Smooth muscle cell (in vitro differentiated cells): Measurements from ENCODE around the gene KCNF1. TPM values are rescaled to one million over a fixed set of nuclear protein-coding genes. Genes with fewer than 3 reads are reported as not detected.

Experiments
- DNase-seq: peaks from one replicate; lab custom pipeline; 2025; ENCODE audit not compliant: unreplicated experiment; lab: John Stamatoyannopoulos, UW
- H2AFZ ChIP-seq: fragments of 200-600 bp; sonication (generic); 2 replicates; pipeline ENCODE4 v1.6.0; 2016; ENCODE audit warnings: antibody characterized with exemption, low read depth, mild to moderate bottlenecking
- H3F3A ChIP-seq: fragments of 200-600 bp; sonication (generic); 2 replicates; pipeline ENCODE4 v1.6.0; 2017; ENCODE audit warnings: antibody characterized with exemption, low read depth
- H3K27ac ChIP-seq: fragments of 200-600 bp; sonication (generic); 2 replicates; pipeline ENCODE4 v1.5.1; 2016; ENCODE audit warnings: low read depth, mild to moderate bottlenecking
- H3K27me3 ChIP-seq: fragments of 200-600 bp; sonication (generic); 2 replicates; pipeline ENCODE4 v1.6.1; 2016; ENCODE audit warnings: low read depth, mild to moderate bottlenecking
- H3K36me3 ChIP-seq: fragments of 200-600 bp; sonication (generic); 2 replicates; pipeline ENCODE4 v1.5.1; 2016; ENCODE audit warnings: low read depth
- H3K4me1 ChIP-seq: fragments of 200-600 bp; sonication (generic); 2 replicates; pipeline ENCODE4 v1.5.1; 2016; ENCODE audit warnings: low read depth
- H3K4me2 ChIP-seq: fragments of 200-600 bp; sonication (generic); 2 replicates; pipeline ENCODE4 v1.6.0; 2016; ENCODE audit warnings: mild to moderate bottlenecking
- H3K4me3 ChIP-seq: fragments of 200-600 bp; sonication (generic); 2 replicates; pipeline ENCODE4 v1.5.1; 2016; ENCODE audit warnings: mild to moderate bottlenecking
- H3K79me2 ChIP-seq: fragments of 200-600 bp; sonication (generic); 2 replicates; pipeline ENCODE4 v1.6.0; 2016; ENCODE audit warnings: low read depth, mild to moderate bottlenecking
- H3K9ac ChIP-seq: fragments of 200-600 bp; sonication (generic); 2 replicates; pipeline ENCODE4 v1.6.0; 2016; ENCODE audit warnings: low read depth
- H3K9me3 ChIP-seq: fragments of 200-600 bp; sonication (generic); replicated peaks from 2 replicates; pipeline ENCODE4 v1.5.1; 2016; ENCODE audit warnings: low read depth
- H4K20me1 ChIP-seq: fragments of 200-600 bp; sonication (generic); 2 replicates; pipeline ENCODE4 v1.6.0; 2016; ENCODE audit warnings: low read depth
- CTCF ChIP-seq: fragments of 200-600 bp; sonication (generic); IDR thresholded peaks from 2 replicates; pipeline ENCODE4 v1.5.1; 2017; ENCODE audit warnings: borderline replicate concordance, mild to moderate bottlenecking, antibody characterized with exemption; ENCODE audit not compliant: insufficient read depth, poor library complexity, severe bottlenecking
- WGBS: methylation state at CpG from one replicate; pipeline ENCODE4 v1.1.7; 2016; ENCODE audit warnings: low lambda C conversion rate; 5-methylcytosine and 5-hydroxymethylcytosine counted together
- polyA plus RNA-seq: library from polyadenylated mRNA; unstranded; fragments of >200 nt; fragmentation: Nextera tagmentation; extraction: Ambion mirVana; gene quantifications from 2 replicates; pipeline ENCODE4 v1.2.1, GENCODE V29; 2016
- total RNA-seq: library from RNA; depleted of rRNA; stranded (reverse); fragments of >200 nt; gene quantifications from 2 replicates; pipeline ENCODE4 v1.2.3, GENCODE V29; 2014

The KCNF1 gene
- total and polyA plus RNA-seq, 2 experiments from 2014 or later = 0.55 TPM; not detected in 1

- no peak overlapping the region for H3K4me2 ChIP-seq
- H2AFZ ChIP-seq = no peak overlapping the region
- no peak overlapping the region for H3K4me3 ChIP-seq
- H3K9ac ChIP-seq = no peak overlapping the region
- no peak overlapping the region for H3K27ac ChIP-seq
- H3K4me1 ChIP-seq = no peaks in the 10 kb centered on the region
- no peaks in the 10 kb centered on the region for H3K36me3 ChIP-seq
- H4K20me1 ChIP-seq = no peaks in the 10 kb centered on the region
- no peak for TF ChIP-seq CTCF
- H3K27me3 ChIP-seq = peaks cover 4% of the 10 kb centered on the region
- 92% methylated on average over 20 of the region's 20 CpGs for WGBS
- H3F3A ChIP-seq = no peaks in the 10 kb centered on the region
- no peak for DNase-seq
- no peaks in the 10 kb centered on the region for H3K79me2 ChIP-seq
- H3K9me3 ChIP-seq = no peaks in the 10 kb centered on the region
These were observed 7.1 kb downstream of the KCNF1 start for GRCh38 chr2:10918661-10919409.

- no peaks in the 10 kb centered on the region for H4K20me1 ChIP-seq
- H3F3A ChIP-seq = no peaks in the 10 kb centered on the region
- DNase-seq = no peak
- no peak overlapping the region for H3K4me2 ChIP-seq
- no peaks in the 10 kb centered on the region for H3K27me3 ChIP-seq
- WGBS = 94% methylated on average over 9 of the region's 9 CpGs
- no peak for TF ChIP-seq CTCF
- no peaks in the 10 kb centered on the region for H3K4me1 ChIP-seq
- no peaks in the 10 kb centered on the region for H3K9me3 ChIP-seq
- no peaks in the 10 kb centered on the region for H3K36me3 ChIP-seq
- H3K27ac ChIP-seq = no peak overlapping the region
- H3K4me3 ChIP-seq = no peak overlapping the region
- H3K79me2 ChIP-seq = no peaks in the 10 kb centered on the region
- no peak overlapping the region for H3K9ac ChIP-seq
- H2AFZ ChIP-seq = no peak overlapping the region
These were observed 7.7 kb downstream of the KCNF1 start for GRCh38 chr2:10919410-10919770.

- Histone ChIP-seq H3K4me2 (no peak overlapping the region), H3K4me3 (no peak overlapping the region), H3K9ac (no peak overlapping the region), H3F3A (no peaks in the 10 kb centered on the region), H3K27me3 (no peaks in the 10 kb centered on the region), H3K79me2 (no peaks in the 10 kb centered on the region), H3K9me3 (no peaks in the 10 kb centered on the region), H4K20me1 (no peaks in the 10 kb centered on the region), H3K36me3 (no peaks in the 10 kb centered on the region), H3K4me1 (no peaks in the 10 kb centered on the region), H2AFZ (no peak overlapping the region), H3K27ac (no peak overlapping the region)
- no peak for TF ChIP-seq CTCF
- WGBS = 80% methylated on average over 18 of the region's 20 CpGs
- DNase-seq = no peak
These were observed 8.3 kb downstream of the KCNF1 start for GRCh38 chr2:10919771-10920621.
